ENCODE measurements around the gene SLC30A9. TPM values are rescaled to one million over a fixed set of nuclear protein-coding genes. Genes with fewer than 3 reads are reported as not detected.

The SLC30A9 gene
- total and polyA plus RNA-seq, 12 donors: 9.8 to 95.0 (median 79.7) TPM

- TF ChIP-seq CTCF (IDR thresholded peaks at IDR 0.05): no peak
- Histone ChIP-seq H3K36me3 (no peaks in the 10 kb centered on the region), H3K9me3 (no peaks in the 10 kb centered on the region), H3K27ac (no peak overlapping the region), H3K27me3 (peaks cover 0 to 21% (median 0%) of the 10 kb centered on the region in 7 donors), H3K4me1 (no peaks in the 10 kb centered on the region), H3K4me3 (no peak overlapping the region)
- intact Hi-C loops (cut with DNase I): no loop called here
- 90 to 92% methylated on average over 4 of the region's 4 CpGs for WGBS, 2 donors
- DNase-seq (no peak), ATAC-seq (no peak)
Observed at GRCh38 chr4:42122237-42122636, 131.9 kb downstream of the SLC30A9 start.

- TF ChIP-seq CTCF (IDR thresholded peaks at IDR 0.05): no peak
- peaks cover 0 to 21% (median 0%) of the 10 kb centered on the region in 7 donors for H3K27me3 ChIP-seq
- H3K4me3 ChIP-seq: no peak overlapping the region
- intact Hi-C loops (cut with DNase I): no loop called here
- no peaks in the 10 kb centered on the region for H3K36me3 ChIP-seq
- no peaks in the 10 kb centered on the region for H3K4me1 ChIP-seq
- no peak overlapping the region for H3K27ac ChIP-seq
- no peak for DNase-seq
- H3K9me3 ChIP-seq: no peaks in the 10 kb centered on the region
- ATAC-seq: no peak
- WGBS, 2 donors: 94 to 96% methylated on average over 2 of the region's 2 CpGs
Observed at GRCh38 chr4:42123071-42123644, 132.8 kb downstream of the SLC30A9 start.

GRCh38 chr4:42132099-42132498, 141.8 kb downstream of the SLC30A9 start:
- Histone ChIP-seq H3K4me3 (no peak overlapping the region), H3K4me1 (no peaks in the 10 kb centered on the region), H3K36me3 (no peaks in the 10 kb centered on the region), H3K9me3 (peaks cover 0 to 8% (median 0%) of the 10 kb centered on the region in 11 donors), H3K27me3 (peaks cover 0 to 11% (median 0%) of the 10 kb centered on the region in 7 donors), H3K27ac (no peak overlapping the region)
- no peak for DNase-seq
- intact Hi-C loops (cut with DNase I): no loop called here
- ATAC-seq: no peak
- 87 to 92% methylated on average over 7 of the region's 7 CpGs for WGBS, 2 donors
- no peak for TF ChIP-seq CTCF (IDR thresholded peaks at IDR 0.05)

- H3K4me1 ChIP-seq: no peaks in the 10 kb centered on the region
- ATAC-seq (no peak), DNase-seq (no peak)
- 47 to 56% methylated on average over 1 of the region's 1 CpG for WGBS, 2 donors
- no peak overlapping the region for H3K27ac ChIP-seq
- no peak for TF ChIP-seq CTCF (IDR thresholded peaks at IDR 0.05)
- intact Hi-C loops (cut with DNase I): no loop called here
- H3K36me3 ChIP-seq: no peaks in the 10 kb centered on the region
- H3K27me3 ChIP-seq: peaks cover 0 to 11% (median 0%) of the 10 kb centered on the region in 7 donors
- peaks cover 0 to 9% (median 0%) of the 10 kb centered on the region in 11 donors for H3K9me3 ChIP-seq
- no peak overlapping the region for H3K4me3 ChIP-seq
Observed at GRCh38 chr4:42133006-42133405, 142.7 kb downstream of the SLC30A9 start.
